GM12878 (cell line): ENCODE results near the gene SLIT1. TPM values are rescaled to one million over a fixed set of nuclear protein-coding genes. Genes with fewer than 3 reads are reported as not detected.

Source experiments
- ATAC-seq: fragments of 200-7000 bp; cut with Tn5 transposase; 3 replicates; pipeline ENCODE4 v1.9.1; 2020; ENCODE audit warnings: mild to moderate bottlenecking, moderate library complexity
- BruUV-seq: library from RNA; stranded (reverse); fragments of 400-500 nt; replicated peaks from 2 replicates; lab custom pipeline; 2021; lab: Mats Ljungman, UMichigan
- CTCF ChIA-PET: fragments of 300-600 bp; sonication (Branson Sonifier 250); formaldehyde crosslinking; extraction: SDS; loops from one replicate; lab custom pipeline; 2021; ENCODE audit warnings: inconsistent platforms; lab: Yijun Ruan, JAX
- POLR2A ChIA-PET: fragments of 350-600 bp; formaldehyde crosslinking; extraction: SDS; loops from one replicate; lab custom pipeline; 2021; ENCODE audit warnings: inconsistent platforms; lab: Charles Lee
- RAD21 ChIA-PET: fragments of 300-600 bp; sonication (Branson Sonifier 250); formaldehyde crosslinking; loops from one replicate; lab custom pipeline; 2023; ENCODE audit warnings: antibody characterized with exemption; ENCODE audit not compliant: unreplicated experiment; lab: Charles Lee
- SMC1A ChIA-PET: fragments of 300-600 bp; sonication (Branson Sonifier 250); formaldehyde crosslinking; loops from one replicate; lab custom pipeline; 2023; ENCODE audit not compliant: unreplicated experiment, uncharacterized antibody; lab: Charles Lee
- DNase-seq: peaks from one replicate; pipeline ENCODE4 v3.0.0-alpha.2; 2011; ENCODE audit warnings: low read depth, low spot score
- FAIRE-seq: peaks from 3 replicates; lab custom pipeline; 2011; peaks lifted over from hg19 to GRCh38; lab: Jason Lieb, UNC
- H2AFZ ChIP-seq: 2 replicates; pipeline ENCODE4 v1.6.0; 2011; ENCODE audit warnings: low read depth, low read length, control low read depth; ENCODE audit not compliant: control insufficient read depth
- H3K27ac ChIP-seq: 2 replicates; pipeline ENCODE4 v1.5.1; 2011; ENCODE audit warnings: control low read depth; ENCODE audit not compliant: control insufficient read depth, insufficient read depth
- H3K27me3 ChIP-seq, 2 experiments: replicated peaks in 1 of 2; 2 replicates each; pipeline versions ENCODE4 v1.6.0 to v1.6.1; 2011; ENCODE audit warnings: low read length in 1 of 2; ENCODE audit not compliant: control insufficient read depth in 2 of 2, insufficient read depth in 2 of 2
- H3K36me3 ChIP-seq, 2 experiments: 2 replicates each; pipeline ENCODE4 v1.5.1; 2011; ENCODE audit warnings: low read length in 1 of 2; ENCODE audit not compliant: control insufficient read depth in 2 of 2, insufficient read depth in 2 of 2
- H3K4me1 ChIP-seq: 2 replicates; pipeline ENCODE4 v1.6.1; 2011; ENCODE audit warnings: mild to moderate bottlenecking, low read length, moderate library complexity, mixed read lengths; ENCODE audit not compliant: control insufficient read depth, insufficient read depth
- H3K4me2 ChIP-seq: 2 replicates; pipeline ENCODE4 v1.6.0; 2011; ENCODE audit warnings: control low read depth; ENCODE audit not compliant: control insufficient read depth, insufficient read depth
- H3K4me3 ChIP-seq: fragments of 200-600 bp; sonication (generic); 2 replicates; pipeline ENCODE4 v1.5.1; 2016
- H3K79me2 ChIP-seq: 2 replicates; pipeline ENCODE4 v1.6.0; 2011; ENCODE audit warnings: low read length; ENCODE audit not compliant: control insufficient read depth, insufficient read depth
- H3K9ac ChIP-seq: 2 replicates; pipeline ENCODE4 v1.8.0; 2011; ENCODE audit warnings: low read length, control low read depth, mixed read lengths; ENCODE audit not compliant: control insufficient read depth, insufficient read depth
- H3K9me3 ChIP-seq: replicated peaks from 3 replicates; pipeline ENCODE4 v1.5.1; 2011; ENCODE audit warnings: mild to moderate bottlenecking, low read length; ENCODE audit not compliant: control insufficient read depth, insufficient read depth
- H4K20me1 ChIP-seq: 2 replicates; pipeline ENCODE4 v1.6.0; 2011; ENCODE audit not compliant: control insufficient read depth, insufficient read depth
- BRCA1 ChIP-seq: IDR thresholded peaks from 2 replicates; pipeline ENCODE4 v1.6.1; 2011; ENCODE audit warnings: low read depth, low read length, improper control_type of control experiment
- CBX3 ChIP-seq: fragments of 200-600 bp; sonication (generic); IDR thresholded peaks from 2 replicates; pipeline ENCODE4 v1.6.1; 2016; ENCODE audit warnings: low read depth, borderline replicate concordance
- EZH2 ChIP-seq: IDR thresholded peaks from 2 replicates; pipeline ENCODE4 v1.6.1; 2012; ENCODE audit warnings: low read depth, mild to moderate bottlenecking, control low read depth, inconsistent platforms, low read length, borderline replicate concordance; ENCODE audit not compliant: control insufficient read depth
- FOXM1 ChIP-seq: IDR thresholded peaks from 2 replicates; pipeline ENCODE4 v1.6.1; 2012; ENCODE audit warnings: low read depth, mild to moderate bottlenecking, inconsistent platforms, low read length, moderate library complexity
- KLF5 ChIP-seq: fragments of 450-650 bp; IDR thresholded peaks from 2 replicates; pipeline ENCODE4 v1.6.1; 2014; ENCODE audit warnings: mild to moderate bottlenecking; ENCODE audit not compliant: partially characterized antibody
- MTA2 ChIP-seq: fragments of 450-650 bp; IDR thresholded peaks from 2 replicates; pipeline ENCODE4 v1.6.1; 2016; ENCODE audit warnings: low read depth, mild to moderate bottlenecking, moderate library complexity
- PAX5 ChIP-seq: IDR thresholded peaks from 2 replicates; pipeline ENCODE4 v1.6.1; 2011; ENCODE audit warnings: low read depth, low read length, borderline replicate concordance
- POLR2A ChIP-seq: IDR thresholded peaks from 2 replicates; pipeline ENCODE4 v1.6.1; 2011; ENCODE audit warnings: low read depth, mild to moderate bottlenecking, low read length
- POLR2AphosphoS5 ChIP-seq: IDR thresholded peaks from 2 replicates; pipeline ENCODE4 v1.6.1; 2011; ENCODE audit warnings: mild to moderate bottlenecking, low read length, inconsistent platforms
- SRF ChIP-seq, 2 experiments: IDR thresholded peaks; 2 replicates each; pipeline ENCODE4 v1.6.1; 2011; ENCODE audit warnings: low read depth in 2 of 2, low read length in 2 of 2, mild to moderate bottlenecking in 1 of 2, moderate library complexity in 1 of 2
- STAT3 ChIP-seq: IDR thresholded peaks from 2 replicates; pipeline ENCODE4 v1.6.1; 2011; ENCODE audit warnings: low read depth, low read length, improper control_type of control experiment
- WGBS: methylation state at CpG from one replicate; pipeline ENCODE4 v1.1.6; 2016; ENCODE audit warnings: low lambda C conversion rate; ENCODE audit not compliant: insufficient replicate concordance, insufficient coverage; ENCODE audit errors: missing lambda C conversion rate; 5-methylcytosine and 5-hydroxymethylcytosine counted together
- in situ Hi-C: fragments of 300-500 bp; cut with MboI; formaldehyde crosslinking; loops from 9 replicates; pipeline ENCODE4 v1.14.3; 2018; ENCODE audit warnings: mixed read lengths
- intact Hi-C: fragments of 100-400 bp; cut with micrococcal nuclease; formaldehyde crosslinking; loops from one replicate; pipeline ENCODE4 v1.14.2; 2022; ENCODE audit not compliant: unreplicated experiment
- polyA plus RNA-seq, 11 experiments: library from polyadenylated mRNA; depleted of rRNA in 4 of 11; unstranded in 6 of 11; stranded (reverse) in 5 of 11; fragments of >200 nt; fragmentation: Nextera tagmentation in 4 of 11; fragmentation: Illumina TruSeq in 1 of 11; extraction: Ambion mirVana in 4 of 11; extraction: Trizol in 1 of 11; gene quantifications; 1 replicate in 1 of 11; 2 replicates in 10 of 11; pipeline versions ENCODE4 v1.2.1 to v1.2.3, GENCODE V29; 2011 to 2016; ENCODE audit warnings: inconsistent platforms in 2 of 11, missing spikeins in 2 of 11, low read depth in 1 of 11
- total RNA-seq, 4 experiments: library from RNA; depleted of rRNA in 3 of 4; stranded (reverse); fragments of >200 nt in 3 of 4; fragmentation: Illumina TruSeq in 1 of 4; extraction: Trizol in 1 of 4; gene quantifications; 2 replicates each; pipeline versions ENCODE4 v1.2.1 to v1.2.3, GENCODE V29; 2013 to 2021
- TF ChIP-seq, protein P1 (sequence below), 3 experiments: IDR thresholded peaks in 2 of 3; conservative IDR thresholded peaks in 1 of 3; 2 replicates each; pipeline ENCODE4 v1.5.1; 2011; ENCODE audit warnings: low read depth in 3 of 3, low read length in 3 of 3, mild to moderate bottlenecking in 3 of 3, control low read depth in 2 of 3, moderate library complexity in 2 of 3, inconsistent platforms in 1 of 3, mixed read lengths in 1 of 3; ENCODE audit not compliant: control insufficient read depth in 2 of 3, insufficient read depth in 1 of 3; ENCODE audit errors: extremely low read depth in 1 of 3
- TF ChIP-seq, protein P2 (sequence below): fragments of 450-650 bp; IDR thresholded peaks from 2 replicates; pipeline ENCODE4 v1.6.1; 2017; ENCODE audit warnings: mild to moderate bottlenecking, low read depth, inconsistent platforms; ENCODE audit not compliant: poor library complexity, severe bottlenecking

The SLIT1 gene
- total and polyA plus RNA-seq, 10 of the 15 experiments (the other 5 are each of a cell fraction or from before 2014, with no cell fraction given), result 0.04 to 0.19 (median 0.06) TPM; not detected in 4

DNA sequence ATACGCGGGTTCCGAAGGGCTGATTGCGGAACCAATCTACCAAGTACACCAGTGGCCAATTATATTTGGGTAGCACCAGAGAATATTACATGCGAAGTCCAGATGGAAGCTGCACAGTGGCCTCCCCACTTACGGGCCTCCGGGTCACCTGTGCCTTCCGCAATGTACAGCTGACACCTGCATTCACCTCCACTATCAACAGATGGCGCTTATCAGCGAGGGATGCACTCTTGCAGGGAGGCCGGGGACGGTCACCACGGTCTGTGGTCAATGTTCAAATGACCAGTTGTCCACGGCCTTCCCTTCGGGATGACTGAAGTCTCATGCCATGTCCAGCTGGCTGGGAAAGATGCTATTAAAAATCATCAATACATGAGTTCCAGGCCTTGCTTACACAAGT lies 47.6 kb downstream of the SLIT1 start:
- no peak overlapping the region for H2AFZ ChIP-seq
- 75% methylated on average over 15 of the region's 15 CpGs for WGBS
- H3K79me2 ChIP-seq, result no peaks in the 10 kb centered on the region
- no peaks in the 10 kb centered on the region for H3K9me3 ChIP-seq
- H3K36me3 ChIP-seq, result no peaks in the 10 kb centered on the region
- intact Hi-C loops, result loop anchor here (5.0 kb wide), 1 partner anchor 59 kb away; no protein-coding TSS in a partner anchor
- in situ Hi-C loops, result no loop called here
- no peak for DNase-seq
- H3K4me3 ChIP-seq, result no peak overlapping the region
- TF ChIP-seq POLR2A (no peak), BRCA1 (no peak), STAT3 (no peak)
- TF ChIP-seq, protein P1, sequence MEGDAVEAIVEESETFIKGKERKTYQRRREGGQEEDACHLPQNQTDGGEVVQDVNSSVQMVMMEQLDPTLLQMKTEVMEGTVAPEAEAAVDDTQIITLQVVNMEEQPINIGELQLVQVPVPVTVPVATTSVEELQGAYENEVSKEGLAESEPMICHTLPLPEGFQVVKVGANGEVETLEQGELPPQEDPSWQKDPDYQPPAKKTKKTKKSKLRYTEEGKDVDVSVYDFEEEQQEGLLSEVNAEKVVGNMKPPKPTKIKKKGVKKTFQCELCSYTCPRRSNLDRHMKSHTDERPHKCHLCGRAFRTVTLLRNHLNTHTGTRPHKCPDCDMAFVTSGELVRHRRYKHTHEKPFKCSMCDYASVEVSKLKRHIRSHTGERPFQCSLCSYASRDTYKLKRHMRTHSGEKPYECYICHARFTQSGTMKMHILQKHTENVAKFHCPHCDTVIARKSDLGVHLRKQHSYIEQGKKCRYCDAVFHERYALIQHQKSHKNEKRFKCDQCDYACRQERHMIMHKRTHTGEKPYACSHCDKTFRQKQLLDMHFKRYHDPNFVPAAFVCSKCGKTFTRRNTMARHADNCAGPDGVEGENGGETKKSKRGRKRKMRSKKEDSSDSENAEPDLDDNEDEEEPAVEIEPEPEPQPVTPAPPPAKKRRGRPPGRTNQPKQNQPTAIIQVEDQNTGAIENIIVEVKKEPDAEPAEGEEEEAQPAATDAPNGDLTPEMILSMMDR (IDR thresholded peaks at IDR 0.05 in 2 of 3, conservative IDR thresholded peaks at IDR 0.05 in 1 of 3; ENCODE audit: control insufficient read depth in 2 of 3, extremely low read depth in 1 of 3, insufficient read depth in 1 of 3, low read depth in 3 of 3, low read length in 3 of 3), result peak; percentile 19 to 46 (median 24); a peak in 4 of 6 replicates
- ATAC-seq, result 0 out of 3 replicates have a peak, but pooled peaks have one; percentile 20
- no peak for FAIRE-seq
- BruUV-seq, result no TSS peak
- POLR2A ChIA-PET, result no interaction called here
- H3K4me2 ChIP-seq, result no peak overlapping the region
- no peaks in the 10 kb centered on the region for H3K4me1 ChIP-seq
- H3K27ac ChIP-seq, result no peak overlapping the region
- RAD21 ChIA-PET, result no interaction called here
- H3K9ac ChIP-seq, result no peak overlapping the region
- SMC1A ChIA-PET, result interaction anchor here (0.6 to 1.5 kb wide), 3 partner anchors 18 to 72 kb away, joined by 3 to 5 read pairs (median 3); no protein-coding TSS in a partner anchor
- peaks cover 0 to 5% of the 10 kb centered on the region in 2 experiments; a peak in 2 of 4 replicates for H3K27me3 ChIP-seq
- H4K20me1 ChIP-seq, result no peaks in the 10 kb centered on the region
- CTCF ChIA-PET, result interaction anchor here (1.1 to 2.7 kb wide), 10 partner anchors 12 to 101 kb away, joined by 3 to 14 read pairs (median 8); no protein-coding TSS in a partner anchor

DNA sequence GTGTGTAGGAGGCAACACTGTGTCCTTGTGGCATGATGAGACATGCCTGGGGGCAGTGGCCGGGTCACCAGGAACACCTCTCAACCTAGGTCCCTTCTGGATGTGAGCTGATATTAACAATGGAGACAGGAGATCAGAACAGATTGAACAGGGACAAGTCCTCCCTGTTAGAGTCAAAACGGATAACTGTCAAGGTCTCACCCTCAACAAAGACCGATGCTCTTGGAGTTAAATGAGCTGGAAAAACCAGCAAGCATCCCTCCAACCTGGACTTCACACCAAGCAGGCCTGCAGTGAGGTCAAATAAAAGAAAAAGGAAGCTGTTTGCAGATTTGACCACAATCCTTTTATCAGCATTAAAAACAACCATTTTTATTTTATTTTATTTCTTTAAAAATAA lies 49.0 kb downstream of the SLIT1 start:
- H3K4me1 ChIP-seq, result no peaks in the 10 kb centered on the region
- no TSS peak for BruUV-seq
- in situ Hi-C loops (no loop called here), intact Hi-C loops (loop anchor here (5.0 kb wide), 1 partner anchor 61 kb away; no protein-coding TSS in a partner anchor)
- RAD21 ChIA-PET, result interaction anchor here (0.6 kb wide), 1 partner anchor 73 kb away, joined by 3 read pairs; no protein-coding TSS in a partner anchor
- POLR2A ChIA-PET, result no interaction called here
- H4K20me1 ChIP-seq, result no peaks in the 10 kb centered on the region
- H3K4me2 ChIP-seq, result no peak overlapping the region
- no peak overlapping the region for H2AFZ ChIP-seq
- FAIRE-seq (no peak), DNase-seq (no peak), ATAC-seq (no peak)
- no peaks in the 10 kb centered on the region for H3K36me3 ChIP-seq
- H3K27ac ChIP-seq, result no peak overlapping the region
- peaks cover 0 to 2% of the 10 kb centered on the region in 2 experiments; a peak in 1 of 4 replicates for H3K27me3 ChIP-seq
- SMC1A ChIA-PET, result interaction anchor here (1.0 to 1.8 kb wide), 4 partner anchors 13 to 42 kb away, joined by 3 to 4 read pairs (median 3); no protein-coding TSS in a partner anchor
- CTCF ChIA-PET, result interaction anchor here (1.9 to 2.7 kb wide), 7 partner anchors 11 to 81 kb away, joined by 5 to 14 read pairs (median 9); no protein-coding TSS in a partner anchor
- no peak overlapping the region for H3K9ac ChIP-seq
- H3K9me3 ChIP-seq, result no peaks in the 10 kb centered on the region
- no peak overlapping the region for H3K4me3 ChIP-seq
- 34% methylated on average over 3 of the region's 3 CpGs for WGBS
- no peaks in the 10 kb centered on the region for H3K79me2 ChIP-seq
- no peak for TF ChIP-seq MTA2
- no peak for TF ChIP-seq PAX5
- no peak for TF ChIP-seq KLF5
- no peak for TF ChIP-seq FOXM1
- TF ChIP-seq CBX3, result no peak
- TF ChIP-seq SRF (IDR thresholded peaks at IDR 0.05; ENCODE audit: low read depth in 2 of 2, low read length in 2 of 2), result no peak
- TF ChIP-seq, protein P2, sequence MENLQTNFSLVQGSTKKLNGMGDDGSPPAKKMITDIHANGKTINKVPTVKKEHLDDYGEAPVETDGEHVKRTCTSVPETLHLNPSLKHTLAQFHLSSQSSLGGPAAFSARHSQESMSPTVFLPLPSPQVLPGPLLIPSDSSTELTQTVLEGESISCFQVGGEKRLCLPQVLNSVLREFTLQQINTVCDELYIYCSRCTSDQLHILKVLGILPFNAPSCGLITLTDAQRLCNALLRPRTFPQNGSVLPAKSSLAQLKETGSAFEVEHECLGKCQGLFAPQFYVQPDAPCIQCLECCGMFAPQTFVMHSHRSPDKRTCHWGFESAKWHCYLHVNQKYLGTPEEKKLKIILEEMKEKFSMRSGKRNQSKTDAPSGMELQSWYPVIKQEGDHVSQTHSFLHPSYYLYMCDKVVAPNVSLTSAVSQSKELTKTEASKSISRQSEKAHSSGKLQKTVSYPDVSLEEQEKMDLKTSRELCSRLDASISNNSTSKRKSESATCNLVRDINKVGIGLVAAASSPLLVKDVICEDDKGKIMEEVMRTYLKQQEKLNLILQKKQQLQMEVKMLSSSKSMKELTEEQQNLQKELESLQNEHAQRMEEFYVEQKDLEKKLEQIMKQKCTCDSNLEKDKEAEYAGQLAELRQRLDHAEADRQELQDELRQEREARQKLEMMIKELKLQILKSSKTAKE, result no peak
- no peak for TF ChIP-seq POLR2AphosphoS5
- TF ChIP-seq EZH2, result no peak
